Superior temporal gyrus (tissue), 1 donor: ENCODE data around the gene AP3M1.

ENCODE experiments used
- DNase-seq: peaks from one replicate; pipeline ENCODE4 v3.0.0-alpha.2; 2016; ENCODE audit errors: extremely low spot score

AP3M1 gene

DNA sequence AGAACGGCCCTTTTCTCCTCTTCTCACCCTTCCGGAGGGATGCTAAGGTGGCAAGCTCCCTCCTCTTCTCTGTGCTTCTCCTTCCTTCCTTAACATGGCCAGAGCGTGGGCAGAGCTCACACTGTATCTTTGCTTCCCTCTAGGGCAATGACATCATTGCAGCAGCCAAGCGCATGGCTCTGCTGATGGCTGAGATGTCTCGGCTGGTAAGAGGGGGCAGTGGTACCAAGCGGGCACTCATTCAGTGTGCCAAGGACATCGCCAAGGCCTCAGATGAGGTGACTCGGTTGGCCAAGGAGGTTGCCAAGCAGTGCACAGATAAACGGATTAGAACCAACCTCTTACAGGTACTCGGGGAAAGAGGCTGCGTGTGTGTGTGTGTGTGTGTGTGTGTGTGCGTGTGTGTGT is 36.6 kb downstream of the AP3M1 start:
- peak; percentile 55 for DNase-seq

DNA sequence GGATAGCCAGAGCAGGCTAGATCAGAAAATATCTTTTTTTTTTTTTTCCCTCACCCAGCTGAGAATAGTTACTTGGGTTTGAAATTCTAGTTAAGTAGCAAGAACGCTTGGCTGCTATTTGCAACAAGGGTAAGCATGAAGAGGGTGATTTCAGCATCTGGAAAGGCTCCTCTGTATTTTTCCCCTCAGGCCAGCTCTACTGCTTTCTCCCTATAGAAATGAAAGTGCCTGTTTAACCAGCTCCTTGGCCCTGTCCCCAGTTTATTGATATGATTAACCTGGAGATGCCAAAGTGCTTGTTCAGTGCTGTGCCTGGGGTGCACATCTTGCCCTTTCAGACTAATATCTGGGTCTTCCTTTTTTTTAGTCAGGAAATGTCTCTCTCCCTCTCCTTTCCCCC is 37.1 kb downstream of the AP3M1 start:
- DNase-seq: peak; percentile 26

DNA sequence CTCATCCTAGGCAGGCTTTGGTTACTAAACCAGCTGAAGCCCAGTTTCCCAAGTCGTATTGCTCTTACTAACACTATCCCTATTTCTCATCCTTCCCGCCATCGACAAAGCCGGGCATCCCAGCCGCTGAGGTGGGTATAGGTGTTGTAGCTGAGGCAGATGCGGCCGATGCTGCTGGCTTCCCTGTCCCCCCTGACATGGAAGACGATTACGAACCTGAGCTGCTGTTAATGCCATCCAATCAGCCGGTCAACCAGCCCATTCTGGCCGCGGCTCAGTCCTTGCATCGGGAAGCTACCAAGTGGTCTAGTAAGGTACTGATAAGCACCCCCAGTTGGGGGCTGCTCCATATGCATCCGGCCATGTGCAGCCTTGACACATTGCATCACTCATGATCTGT is 38.8 kb downstream of the AP3M1 start:
- DNase-seq: no peak

DNA sequence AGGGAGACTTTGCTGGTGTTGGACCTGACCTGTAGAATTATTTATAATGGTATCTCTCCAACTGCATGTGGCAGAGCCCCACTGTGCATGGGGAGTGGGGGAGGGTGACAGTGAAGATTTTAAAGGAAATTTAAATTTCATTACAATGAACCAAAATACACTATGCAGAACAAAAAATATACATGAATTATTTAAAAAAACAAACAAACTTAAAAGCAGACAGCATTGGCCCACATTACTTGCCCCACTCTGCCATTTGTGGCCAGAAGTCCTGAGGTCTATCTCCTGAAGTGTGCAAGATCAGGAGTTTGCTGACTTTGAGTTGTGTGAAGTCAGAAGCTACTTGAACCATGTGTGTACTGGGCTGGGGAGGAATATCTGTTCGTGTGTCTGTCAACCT is 40.5 kb downstream of the AP3M1 start:
- DNase-seq: no peak

DNA sequence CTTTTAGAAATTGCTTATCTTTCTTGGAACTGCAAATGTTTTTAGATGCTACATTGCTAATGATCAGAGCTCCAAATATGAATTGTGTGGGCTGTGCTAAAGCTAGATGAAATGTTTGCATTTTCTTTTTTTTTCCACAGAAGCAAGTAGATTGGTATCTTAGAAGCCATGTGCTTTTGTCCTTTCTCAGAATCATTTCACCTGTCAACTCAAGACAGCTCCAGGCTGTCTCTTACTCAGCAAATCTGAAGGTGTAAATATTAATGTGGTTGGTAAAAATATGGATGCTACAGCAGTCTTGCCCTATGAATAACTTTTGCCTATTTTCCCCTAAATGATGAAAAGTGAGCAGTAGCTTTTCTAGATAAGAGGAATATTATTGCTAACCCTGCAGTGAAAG is 41.2 kb downstream of the AP3M1 start:
- DNase-seq: no peak

DNA sequence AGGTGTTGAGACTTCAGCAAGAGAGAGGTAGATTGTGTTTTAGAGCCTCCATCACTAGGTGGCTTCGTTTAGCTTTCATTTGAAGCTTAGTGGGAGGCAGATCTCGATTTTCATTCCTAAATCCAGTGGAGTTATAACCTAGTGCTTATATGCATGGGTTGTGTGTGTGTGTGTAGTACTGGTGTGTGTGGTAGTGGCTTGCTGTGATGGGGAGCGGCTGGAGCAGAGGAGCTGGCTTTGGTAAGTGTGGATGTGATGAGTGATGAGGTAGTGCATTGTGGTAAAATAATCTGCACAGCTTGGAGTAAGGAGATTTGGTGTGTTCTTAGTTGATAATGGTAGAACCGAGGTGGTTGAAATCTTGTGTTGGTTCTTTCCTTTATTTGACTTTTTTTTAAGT is 43.2 kb downstream of the AP3M1 start:
- no peak for DNase-seq

DNA sequence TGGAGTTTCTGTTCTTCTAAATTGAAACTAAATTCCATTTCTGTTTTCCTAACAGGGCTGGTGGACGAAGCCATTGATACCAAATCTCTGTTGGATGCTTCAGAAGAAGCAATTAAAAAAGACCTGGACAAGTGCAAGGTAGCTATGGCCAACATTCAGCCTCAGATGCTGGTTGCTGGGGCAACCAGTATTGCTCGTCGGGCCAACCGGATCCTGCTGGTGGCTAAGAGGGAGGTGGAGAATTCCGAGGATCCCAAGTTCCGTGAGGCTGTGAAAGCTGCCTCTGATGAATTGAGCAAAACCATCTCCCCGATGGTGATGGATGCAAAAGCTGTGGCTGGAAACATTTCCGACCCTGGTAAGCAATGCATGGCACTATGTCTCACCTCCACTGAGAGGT is 45.6 kb downstream of the AP3M1 start:
- DNase-seq: peak; percentile 50

DNA sequence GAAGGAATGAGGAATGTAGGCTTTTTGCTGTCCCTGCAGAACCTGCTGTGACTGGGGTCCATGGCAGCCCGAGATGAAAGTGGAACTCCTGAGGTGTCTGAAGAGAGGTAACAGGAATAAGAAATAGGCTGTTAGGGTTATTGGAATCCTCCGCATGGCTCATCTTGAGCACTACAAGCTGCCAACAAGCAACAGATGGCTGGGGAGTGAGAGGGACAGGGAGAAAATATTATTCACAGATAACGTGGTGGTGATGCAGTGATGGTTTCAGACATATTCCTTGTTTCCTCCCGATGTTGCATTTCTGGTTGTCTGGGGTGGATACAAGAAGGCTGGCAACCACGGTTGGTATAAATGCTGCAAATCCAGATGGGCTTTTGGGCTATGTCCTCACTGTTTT is 46.1 kb downstream of the AP3M1 start:
- DNase-seq: no peak

DNA sequence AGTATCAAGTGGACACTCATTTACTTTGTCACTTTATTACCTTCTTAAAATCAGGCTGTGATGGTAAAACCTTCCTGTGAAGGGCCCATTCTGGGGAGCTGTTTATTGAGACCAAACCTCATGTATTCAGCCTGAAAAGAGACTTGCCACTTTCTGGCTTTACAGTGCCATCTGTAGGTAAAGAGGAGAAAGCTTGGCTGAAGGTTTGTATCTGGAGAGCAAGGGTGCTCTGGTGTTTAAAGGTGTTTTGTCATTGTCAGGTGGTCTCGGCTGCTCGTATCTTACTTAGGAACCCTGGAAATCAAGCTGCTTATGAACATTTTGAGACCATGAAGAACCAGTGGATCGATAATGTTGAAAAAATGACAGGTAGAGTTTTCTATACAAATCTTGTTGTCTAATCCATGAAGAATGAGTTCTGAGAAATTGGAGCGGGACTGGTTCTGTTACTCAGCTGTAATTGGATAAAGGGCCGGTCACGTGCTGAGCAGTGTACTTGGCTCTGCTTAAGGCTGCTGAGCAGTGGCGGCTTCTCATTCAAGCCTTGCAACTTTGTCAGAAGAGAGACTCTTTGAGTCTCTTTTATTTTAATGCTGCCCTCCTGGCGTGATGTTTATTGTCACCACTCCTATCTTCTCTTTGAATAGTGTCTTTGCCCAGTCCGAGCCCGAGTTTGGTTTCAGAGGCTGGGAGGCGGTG is 46.9 kb downstream of the AP3M1 start:
- DNase-seq: peak; percentile 44

DNA sequence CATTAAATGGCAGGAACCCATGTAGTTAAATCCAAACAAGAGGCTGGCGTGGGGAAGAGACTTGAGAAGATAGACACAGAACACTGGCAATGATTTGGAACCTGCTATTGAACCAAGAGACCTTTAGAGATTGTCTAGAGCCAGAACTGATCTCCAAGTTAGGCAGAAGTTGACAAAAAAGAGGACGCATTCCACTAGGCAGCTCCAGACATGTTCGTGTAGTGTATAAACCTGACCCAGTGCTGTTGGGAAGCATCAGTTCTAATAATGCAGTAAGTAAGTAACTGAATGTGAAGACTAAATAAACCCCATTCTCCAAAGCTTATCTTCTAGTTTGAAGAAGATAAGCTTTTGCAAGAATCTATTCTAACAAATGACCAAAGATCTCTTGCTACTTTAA is 50.8 kb downstream of the AP3M1 start:
- DNase-seq: no peak

DNA sequence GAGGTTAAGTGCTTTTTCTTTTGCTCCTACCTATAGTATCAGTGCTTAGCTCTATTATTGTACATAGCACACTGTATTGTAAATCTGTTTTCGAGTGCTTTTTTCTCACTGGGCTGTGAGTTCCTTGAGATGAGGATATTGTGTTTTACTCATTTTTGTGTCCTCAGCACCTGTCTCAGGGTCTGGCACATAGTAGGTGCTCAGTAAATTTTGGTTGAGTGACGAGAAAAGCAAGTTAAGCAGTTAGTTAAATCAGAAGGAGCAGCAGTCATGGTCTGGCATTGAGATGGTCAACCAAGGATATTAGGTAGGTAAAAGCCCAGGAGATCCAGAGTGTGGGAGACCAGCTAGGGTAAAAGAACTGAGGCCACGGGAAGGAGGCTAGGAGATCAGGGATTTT is 51.2 kb downstream of the AP3M1 start:
- DNase-seq: no peak

DNA sequence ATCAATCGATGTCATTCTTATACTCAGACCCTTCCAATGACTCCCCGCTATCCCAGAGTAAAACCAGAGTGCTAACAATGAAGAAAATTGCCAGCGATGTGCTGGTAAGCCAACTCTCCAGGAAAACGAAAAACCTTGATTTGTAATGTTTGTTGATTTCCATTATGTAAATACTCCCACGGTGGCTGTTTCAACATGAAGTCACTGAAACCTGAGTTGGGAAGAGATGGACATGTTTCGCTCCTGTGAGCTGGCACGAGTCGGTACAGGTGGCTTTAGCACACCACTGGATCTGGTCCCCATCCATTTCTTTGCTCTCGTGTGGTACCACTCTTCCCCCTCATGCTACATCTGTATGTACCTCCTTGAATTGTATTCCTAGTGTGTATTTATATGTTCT is 52.9 kb downstream of the AP3M1 start:
- DNase-seq: no peak

DNA sequence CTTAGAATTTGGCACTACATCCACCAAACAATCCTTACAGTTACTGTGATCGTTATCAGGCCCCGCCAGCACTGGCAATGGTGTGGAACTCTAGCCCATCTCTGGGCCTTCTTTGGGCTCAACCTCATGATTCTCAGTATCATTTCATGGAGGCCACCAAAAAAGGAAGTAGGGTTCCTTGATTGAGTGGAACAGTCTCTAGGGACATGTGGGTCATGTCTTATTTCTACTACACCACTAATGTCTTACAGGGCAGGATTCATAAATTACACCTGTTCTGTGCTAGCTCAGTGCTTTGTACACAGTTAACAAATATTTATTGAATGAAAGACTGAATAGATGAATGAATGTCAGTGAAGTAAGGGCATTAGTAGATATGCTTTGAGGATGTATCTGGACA is 53.9 kb downstream of the AP3M1 start:
- no peak for DNase-seq

DNA sequence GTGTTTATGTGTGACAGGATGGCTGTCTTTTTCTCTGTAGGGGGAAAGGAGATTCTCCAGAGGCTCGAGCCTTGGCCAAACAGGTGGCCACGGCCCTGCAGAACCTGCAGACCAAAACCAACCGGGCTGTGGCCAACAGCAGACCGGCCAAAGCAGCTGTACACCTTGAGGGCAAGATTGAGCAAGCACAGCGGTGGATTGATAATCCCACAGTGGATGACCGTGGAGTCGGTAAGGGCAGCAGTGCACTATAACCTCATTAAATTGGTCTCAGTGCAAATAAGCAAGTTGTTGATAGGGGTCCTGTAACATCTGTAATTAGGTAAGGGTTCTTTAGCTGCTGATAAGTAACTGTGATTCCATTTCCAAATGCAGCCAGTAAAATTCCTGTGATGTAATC is 56.4 kb downstream of the AP3M1 start:
- no peak for DNase-seq

DNA sequence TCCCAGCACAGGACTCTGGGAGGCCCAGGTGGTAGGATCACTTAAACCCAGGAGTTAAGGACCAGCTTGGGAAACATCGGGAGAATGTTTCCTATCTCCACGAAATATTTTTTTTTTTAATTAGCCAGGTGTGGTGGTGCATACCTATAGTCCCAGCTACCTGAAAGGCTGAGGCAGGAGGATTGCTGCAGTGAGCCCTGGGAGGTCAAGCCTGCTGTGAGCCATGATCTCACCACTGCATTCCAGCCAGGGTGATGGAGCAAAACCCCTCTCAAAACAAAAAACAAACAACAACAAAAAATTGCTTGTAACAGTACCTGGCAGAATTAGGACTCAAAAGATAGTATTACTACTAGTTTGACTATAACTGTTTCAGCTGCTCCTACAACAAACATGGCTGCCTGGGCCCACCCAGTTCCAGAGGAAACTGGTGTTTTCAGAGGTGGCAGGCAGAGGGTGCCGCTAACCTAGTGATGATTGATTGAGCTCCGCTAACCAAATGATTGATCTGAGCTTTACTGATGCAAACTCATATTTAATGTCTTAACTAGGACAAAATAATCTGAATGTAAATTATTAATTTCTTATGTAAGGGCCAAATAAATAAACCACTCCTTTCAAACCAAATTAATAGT is 57.0 kb downstream of the AP3M1 start:
- DNase-seq: no peak

DNA sequence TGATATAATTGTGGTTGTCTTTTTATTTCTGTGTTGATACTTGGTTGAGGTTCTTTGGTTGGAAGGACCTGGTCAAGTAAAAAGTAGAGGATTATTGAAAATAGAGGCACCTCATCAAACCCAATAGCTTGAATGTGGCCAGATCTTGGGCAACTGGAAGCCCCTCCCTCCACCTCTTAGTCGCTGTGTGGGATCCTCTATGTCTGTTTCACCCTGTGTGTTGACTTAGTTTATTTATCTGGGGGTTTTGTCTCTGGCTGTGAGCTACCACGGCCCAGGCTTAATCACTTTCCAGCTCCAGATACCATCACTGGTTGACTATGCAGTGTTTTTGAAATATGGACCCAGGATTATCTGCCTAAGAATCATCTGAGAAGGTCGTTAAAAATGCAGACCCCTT is 58.3 kb downstream of the AP3M1 start:
- no peak for DNase-seq

DNA sequence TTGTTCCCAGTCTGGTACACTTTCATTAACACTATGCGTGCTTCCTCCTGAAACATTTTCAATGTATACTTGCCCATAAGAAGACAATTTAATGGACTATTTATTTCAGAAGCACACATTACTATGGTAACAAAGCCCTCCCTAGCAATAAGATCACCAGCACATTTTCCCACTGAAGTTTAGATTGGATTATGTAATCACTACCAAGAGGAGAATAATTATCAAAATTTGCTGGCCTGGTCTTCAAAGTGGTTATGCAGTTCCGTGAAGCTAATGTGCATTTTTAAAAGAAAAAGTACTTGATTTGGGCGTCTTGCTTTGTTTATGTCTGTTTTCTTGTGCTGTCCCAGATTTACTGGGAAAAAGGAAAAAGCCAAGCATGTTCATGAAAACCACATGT is 61.9 kb downstream of the AP3M1 start:
- DNase-seq: no peak

DNA sequence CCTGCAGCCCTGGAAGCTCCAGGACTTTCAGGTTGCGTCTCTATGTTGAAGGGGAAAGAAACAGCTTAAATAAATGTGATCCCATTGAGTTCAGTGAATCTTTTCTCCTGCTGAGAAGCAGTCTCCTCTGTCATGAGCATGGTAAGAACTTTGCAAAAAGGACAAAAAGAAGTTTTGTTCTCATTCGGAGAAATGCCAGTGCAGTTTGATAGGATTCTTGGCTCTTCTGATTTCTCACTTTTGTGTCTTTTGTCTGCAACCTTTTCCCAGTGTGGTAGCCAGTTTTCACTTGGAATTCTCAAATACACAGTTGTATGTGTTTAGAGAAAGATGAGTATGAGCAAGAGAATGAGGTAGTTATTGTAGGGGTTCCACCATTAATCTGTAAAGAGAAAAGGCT is 64.3 kb downstream of the AP3M1 start:
- DNase-seq: no peak

DNA sequence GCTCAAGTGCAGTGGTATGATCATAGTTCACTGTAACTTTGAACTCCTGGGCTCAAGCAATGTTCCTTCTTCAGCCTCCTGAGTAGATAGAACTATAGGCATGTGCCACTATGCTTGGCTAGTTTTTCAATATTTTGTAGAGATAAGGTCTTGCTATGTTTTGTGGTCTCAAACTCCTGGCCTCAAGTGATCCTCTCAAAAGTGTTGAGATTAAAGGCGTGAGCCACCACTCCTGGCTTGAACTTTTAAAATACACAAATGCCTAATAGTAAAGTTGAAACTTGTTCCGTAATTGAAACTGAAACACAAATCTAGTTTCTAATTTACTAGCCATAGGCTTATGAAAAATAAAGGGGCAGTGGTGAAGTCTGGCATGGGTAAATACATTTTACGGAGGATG is 65.7 kb downstream of the AP3M1 start:
- no peak for DNase-seq

DNA sequence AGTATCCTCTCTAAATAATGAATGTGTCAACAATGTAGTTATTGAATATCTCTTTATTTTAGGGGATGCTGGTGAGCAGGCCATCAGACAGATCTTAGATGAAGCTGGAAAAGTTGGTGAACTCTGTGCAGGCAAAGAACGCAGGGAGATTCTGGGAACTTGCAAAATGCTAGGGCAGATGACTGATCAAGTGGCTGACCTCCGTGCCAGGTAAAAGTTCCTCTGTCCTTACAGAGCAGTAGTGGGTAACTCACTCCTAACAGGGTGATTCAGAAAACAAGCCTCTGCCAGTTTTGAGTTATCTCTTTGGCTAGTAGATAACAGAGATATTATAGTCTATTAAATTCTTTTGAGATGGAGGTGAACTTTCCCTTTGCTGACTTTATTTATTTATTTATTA is 67.3 kb downstream of the AP3M1 start:
- DNase-seq: no peak

DNA sequence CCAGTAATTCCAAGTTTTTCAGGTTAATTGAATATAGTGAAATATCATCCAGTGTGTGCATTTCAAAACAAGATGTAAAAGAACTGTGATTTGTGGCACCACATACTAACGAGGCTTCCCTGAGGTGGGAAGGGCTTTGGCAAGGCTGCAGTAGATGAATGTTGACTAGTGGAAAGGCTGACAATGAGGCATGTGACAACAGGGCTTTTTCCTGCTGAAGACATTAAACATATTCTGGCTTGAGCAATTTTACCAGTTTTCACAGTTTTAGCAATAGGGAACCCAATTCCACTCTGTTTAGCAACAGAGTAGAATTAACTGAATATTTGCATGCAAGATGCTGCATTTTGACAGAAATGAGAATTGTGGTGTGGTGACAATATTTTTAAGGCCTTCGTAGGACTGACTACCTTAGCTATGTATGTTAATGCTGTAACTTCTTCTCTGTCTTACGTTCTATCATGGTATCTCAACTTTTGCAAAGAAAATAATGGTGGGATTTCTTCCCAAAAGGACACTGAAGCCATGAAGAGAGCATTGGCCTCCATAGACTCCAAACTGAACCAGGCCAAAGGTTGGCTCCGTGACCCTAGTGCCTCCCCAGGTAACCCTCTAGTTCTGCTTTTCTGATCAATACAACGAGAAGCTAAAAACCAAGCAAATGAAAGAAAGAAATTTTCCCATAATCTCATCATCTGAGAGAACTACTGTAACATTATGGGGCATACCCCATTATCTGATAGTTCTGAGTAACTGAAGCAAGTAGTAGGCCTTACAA is 68.5 kb downstream of the AP3M1 start:
- DNase-seq: no peak

DNA sequence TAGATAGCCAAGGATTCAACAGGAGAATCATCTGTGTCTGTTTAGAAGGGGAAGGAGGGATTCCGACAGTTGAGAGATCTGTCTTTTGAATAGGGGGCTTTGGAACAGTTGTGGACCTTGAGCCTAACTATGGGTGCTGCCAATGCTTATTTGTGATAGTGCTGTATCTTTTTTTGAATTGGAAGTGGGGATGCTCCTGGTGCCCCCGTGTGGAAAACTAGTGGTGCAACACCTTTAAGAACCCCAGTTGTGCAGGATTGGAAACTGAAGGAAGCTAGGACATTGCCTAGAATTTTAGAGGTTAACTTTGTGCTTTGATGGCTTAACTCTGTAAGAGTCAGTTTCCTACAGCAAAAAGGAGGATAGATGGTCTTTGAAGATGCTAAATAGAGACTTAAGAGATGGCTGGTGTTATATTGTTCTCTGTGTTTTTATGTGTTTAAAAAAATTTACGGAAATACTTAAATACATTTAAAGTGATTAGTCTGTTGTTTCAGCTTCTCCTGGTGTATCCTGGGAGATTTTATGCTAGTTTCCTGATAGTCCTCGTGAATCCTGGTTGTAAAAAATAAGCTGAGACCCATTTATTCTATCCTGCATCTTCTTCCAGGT is 69.3 kb downstream of the AP3M1 start:
- DNase-seq: peak; percentile 74
